ENCODE results near the gene LSM4.

LSM4 gene

GRCh38 chr19:18274219-18274780, 48.6 kb downstream of the LSM4 start, which contains the start of gene IQCN:
Gene IQCN (minus strand): TSS chr19:18274452. CDS start chr19:18269478, 4,974 bp downstream.
- no peak for DNase-seq

GRCh38 chr19:18273561-18274218, 49.2 kb downstream of the LSM4 start:
- DNase-seq = no peak

DNA sequence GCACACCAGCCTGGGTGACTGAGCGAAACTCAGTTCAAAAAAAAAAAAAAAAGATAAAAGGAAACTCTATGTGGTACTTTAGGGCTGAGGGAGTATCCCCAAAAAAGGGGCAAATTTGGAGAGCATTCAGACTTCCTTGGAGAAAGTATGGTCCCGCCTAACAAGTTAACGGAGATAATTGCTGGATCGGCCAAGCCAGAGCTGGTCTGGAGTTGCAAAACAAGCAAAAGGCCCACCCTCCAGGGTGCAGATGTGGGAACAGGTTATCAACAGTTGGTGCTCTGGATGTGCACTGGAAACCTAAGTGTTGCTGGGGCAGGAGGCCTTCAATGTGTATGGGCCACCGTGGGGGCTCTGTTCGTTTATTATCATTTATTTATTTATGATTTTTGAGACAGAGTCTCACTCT, 51.4 kb downstream of the LSM4 start:
- DNase-seq = no peak

- no peak for DNase-seq
Measured at GRCh38 chr19:18270326-18270725, 52.5 kb downstream of the LSM4 start.

DNA sequence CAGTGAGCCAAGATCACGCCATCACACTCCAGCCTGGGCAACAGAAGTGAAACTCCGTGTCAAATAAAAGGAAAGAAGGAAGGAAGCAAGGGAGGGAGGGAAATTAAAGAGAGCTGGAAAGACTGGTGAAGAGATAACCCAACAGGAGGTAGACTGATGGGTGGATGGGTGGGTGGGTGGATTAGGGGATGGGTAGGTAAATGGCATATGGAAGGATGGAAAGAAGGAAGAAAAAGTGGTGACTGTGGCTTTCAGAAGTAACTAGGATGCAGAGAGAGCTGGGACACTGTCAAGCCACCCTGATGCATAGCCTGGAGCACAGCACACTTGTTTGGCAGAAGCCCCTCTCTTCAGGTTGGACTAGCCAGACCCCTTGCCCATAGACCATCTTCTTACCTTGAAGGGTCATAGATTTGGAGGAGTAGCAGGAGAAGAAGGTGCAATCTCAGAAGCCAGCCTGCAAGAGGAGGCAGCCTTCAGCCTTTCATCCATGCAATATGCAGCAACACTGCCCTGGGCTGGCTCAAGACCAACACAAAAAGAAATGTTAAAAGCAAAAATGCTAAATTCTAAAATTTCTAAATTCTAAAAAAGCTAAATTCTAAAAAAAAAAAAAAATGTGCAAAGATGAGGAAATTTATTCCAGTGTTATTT, 53.7 kb downstream of the LSM4 start:
- no peak for DNase-seq

GRCh38 chr19:18266771-18267686, 55.8 kb downstream of the LSM4 start:
- no peak for DNase-seq

DNA sequence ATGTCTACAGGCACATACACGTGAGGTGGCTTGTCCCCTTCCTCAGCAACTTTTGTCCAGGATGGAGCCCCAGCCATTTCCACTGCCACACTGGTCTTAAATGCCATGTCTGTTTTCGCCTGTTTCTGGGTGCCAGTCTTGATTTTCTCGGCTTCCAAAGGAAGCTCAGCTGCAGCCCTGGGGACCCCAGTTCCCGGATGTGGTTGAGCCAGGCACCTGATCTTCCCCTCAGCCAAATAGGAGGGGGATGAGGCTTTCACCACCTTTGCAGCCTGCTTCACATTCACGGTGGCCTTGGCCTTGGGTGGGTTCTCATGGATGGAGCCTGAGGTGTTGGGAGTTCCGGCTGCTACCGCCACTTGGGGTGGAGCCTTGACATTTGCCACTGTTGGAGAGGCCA, 57.3 kb downstream of the LSM4 start:
- no peak for DNase-seq

- no peak for DNase-seq
Measured at GRCh38 chr19:18264971-18265540, 57.8 kb downstream of the LSM4 start.

DNA sequence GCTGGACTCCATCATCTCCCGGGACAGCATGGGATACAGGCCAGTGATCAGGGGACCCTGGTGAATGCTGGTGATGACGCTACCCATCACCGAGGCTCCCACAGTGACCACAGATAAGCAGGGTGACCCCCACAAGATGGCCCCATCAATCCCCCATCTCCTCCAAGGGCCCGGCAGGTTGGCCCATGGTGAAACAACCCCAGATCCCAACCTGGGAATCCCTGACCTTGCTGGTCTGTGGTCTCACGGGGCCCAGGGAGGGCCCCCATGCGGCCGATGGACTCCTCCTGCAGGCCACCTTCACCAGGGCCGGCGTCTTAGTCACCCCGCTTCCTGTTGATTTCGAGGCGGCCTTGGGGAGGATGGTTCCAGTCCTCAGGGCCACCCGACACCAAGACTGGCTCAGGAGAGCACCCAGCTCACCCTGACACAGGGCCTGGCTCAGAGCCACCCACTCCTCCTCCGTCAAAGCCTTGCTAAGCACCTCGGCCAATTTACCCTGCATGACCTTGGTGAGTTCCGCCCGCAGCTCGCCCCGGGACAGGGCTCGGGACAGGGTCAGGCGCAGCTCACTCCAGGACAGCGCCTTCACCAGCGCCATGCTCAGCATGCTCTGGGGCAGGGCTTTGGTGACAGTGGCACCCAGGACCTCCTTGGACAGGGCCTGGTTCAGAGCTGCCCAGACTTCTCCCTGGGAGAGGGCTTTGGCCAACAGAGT, 58.6 kb downstream of the LSM4 start:
- no peak for DNase-seq

GRCh38 chr19:18263324-18264136, 59.3 kb downstream of the LSM4 start:
- DNase-seq = no peak

DNA sequence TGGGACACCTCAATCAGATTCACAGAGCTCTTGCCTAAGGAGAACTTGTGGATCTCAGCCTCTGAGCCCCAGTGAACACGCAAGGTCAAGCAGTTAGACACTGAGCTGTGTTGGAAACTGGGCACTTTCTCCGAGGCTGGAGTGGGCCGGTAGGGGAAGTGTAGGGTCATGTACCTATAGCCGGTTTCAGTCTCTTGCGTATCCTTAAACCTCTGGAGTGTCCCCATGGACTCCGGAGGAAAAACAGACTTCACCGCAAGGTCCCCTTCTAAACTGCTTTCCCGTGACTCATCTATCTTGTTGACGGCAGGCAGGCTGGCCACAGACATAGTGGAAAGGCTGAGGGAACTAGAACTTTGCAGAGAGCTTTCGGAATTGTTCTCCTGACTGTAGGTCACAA, 60.0 kb downstream of the LSM4 start:
- no peak for DNase-seq

GRCh38 chr19:18262144-18262543, 60.7 kb downstream of the LSM4 start:
- DNase-seq = no peak

DNA sequence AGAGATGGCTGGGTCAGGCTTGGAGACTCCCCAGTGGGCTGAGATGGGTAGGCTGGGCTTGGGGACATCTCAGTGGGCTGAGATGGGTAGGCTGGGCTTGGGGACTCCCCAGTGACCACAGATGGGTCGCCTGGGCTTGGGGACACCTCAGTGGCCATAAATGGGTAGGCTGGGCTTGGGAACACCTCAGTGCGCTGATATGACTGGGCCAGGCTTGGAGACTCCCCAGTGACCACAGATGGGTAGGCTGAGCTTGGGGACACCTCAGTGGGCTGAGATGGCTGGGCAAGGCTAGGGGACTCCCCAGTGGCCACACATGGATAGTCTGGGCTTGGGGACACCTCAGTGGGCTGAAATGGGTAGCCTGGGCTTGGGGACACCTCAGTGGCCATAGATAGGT, 61.4 kb downstream of the LSM4 start:
- DNase-seq = no peak

DNA sequence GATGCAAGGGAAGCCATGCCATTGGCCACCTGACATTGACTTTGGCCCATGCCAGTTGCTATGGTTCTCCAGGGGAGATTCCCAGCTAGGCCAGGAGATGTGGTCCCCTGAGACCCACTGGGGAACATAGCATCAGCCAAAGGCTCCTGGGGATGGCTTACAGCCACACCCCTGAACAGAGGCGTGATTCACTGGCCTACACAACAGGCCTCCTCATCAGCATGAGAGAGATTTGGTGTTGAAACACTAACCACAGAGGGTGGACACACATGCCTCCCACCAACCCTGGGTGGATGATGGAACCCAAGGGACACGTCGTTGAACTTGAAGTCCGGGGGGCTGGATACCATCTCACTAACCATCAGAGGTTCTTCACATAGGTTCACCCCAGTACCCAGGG, 63.0 kb downstream of the LSM4 start:
- DNase-seq = no peak

DNA sequence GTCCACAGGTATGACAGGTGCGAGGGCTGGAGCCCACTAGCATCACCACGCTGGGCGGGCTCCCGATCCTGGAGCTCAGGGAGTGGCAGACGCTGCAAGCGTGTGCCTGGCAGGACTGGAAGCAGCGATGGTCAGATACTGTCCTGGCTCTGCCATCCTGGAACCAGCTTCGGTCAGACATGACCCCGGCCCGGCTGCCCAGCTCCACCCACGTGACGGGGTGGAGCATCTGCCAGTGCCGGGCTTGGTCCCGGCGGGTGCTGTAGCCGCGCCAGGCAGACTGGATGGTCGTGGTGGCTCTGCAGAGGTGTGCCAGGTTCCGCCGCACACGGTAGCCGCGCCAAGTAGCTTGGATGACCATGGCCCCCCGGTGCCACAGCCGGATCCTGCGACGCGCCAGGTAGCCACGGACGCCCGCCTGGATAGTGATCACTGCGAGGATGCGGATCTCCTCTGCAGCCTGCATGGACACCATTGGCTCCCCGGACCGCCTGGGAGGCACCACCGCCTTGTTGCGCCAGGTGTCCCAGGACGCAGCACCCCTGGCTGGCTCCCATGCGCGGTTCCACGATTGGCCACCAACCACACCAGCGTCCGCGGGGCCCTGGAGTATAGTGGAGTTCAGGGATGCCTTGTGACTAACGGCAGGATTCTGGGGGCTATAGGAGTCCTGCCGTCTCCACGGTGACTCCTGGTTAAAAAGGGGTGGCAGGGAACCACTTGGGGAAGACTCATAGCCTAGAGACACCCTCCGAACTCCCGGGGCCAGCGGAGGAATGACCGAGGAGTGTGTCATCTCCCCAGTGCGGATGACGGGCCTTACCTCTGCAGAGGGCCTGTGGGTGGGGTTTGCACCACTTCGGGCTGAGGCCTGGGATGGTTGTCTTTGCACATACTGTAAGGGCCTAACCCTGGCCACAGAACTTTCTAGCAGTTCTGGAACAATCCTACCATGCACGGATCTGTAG, 65.1 kb downstream of the LSM4 start:
- DNase-seq = no peak
